K562 (cell line): ENCODE data around the gene GRIN1. TPM values are rescaled to one million over a fixed set of nuclear protein-coding genes. Genes with fewer than 3 reads are reported as not detected.
A peak's percentile ranks its signal among the peaks of the same experiment; 100 is the strongest.

Source experiments
- ARID3B ChIP-seq: fragments of 250-450 bp; sonication (Bioruptor Pico); IDR thresholded peaks from 2 replicates; pipeline ENCODE4 v1.4.0; 2020; ENCODE audit warnings: borderline replicate concordance
- CCNT2 ChIP-seq: IDR thresholded peaks from 2 replicates; pipeline ENCODE4 v1.6.1; 2011; ENCODE audit warnings: borderline replicate concordance, low read depth, mild to moderate bottlenecking, moderate library complexity, mixed read lengths, low read length; ENCODE audit not compliant: insufficient read length; ENCODE audit errors: extremely low read depth
- JUND ChIP-seq, 2 experiments: IDR thresholded peaks; 2 replicates in 1 of 2; 3 replicates in 1 of 2; pipeline ENCODE4 v1.6.1; 2011; ENCODE audit warnings: borderline replicate concordance in 2 of 2, low read depth in 2 of 2, low read length in 2 of 2, improper control_type of control experiment in 1 of 2, missing biosample characterization in 1 of 2, missing genetic modification characterization in 1 of 2, missing genetic modification reagents in 1 of 2
- MYNN ChIP-seq, 2 experiments: sonication (generic); formaldehyde crosslinking in 1 of 2; IDR thresholded peaks; 2 replicates each; pipeline versions ENCODE4 v1.5.0 to v1.6.1; 2016 to 2020; ENCODE audit warnings: antibody characterized with exemption in 1 of 2, missing genetic modification reagents in 1 of 2
- NR2C2 ChIP-seq, 2 experiments: fragments of 200-800 bp in 1 of 2; sonication (Bioruptor generic) in 1 of 2; sonication (generic) in 1 of 2; formaldehyde crosslinking in 1 of 2; IDR thresholded peaks; 2 replicates each; pipeline versions ENCODE4 v1.6.1 to v1.8.0; 2016 to 2022; ENCODE audit warnings: mild to moderate bottlenecking in 1 of 2, missing compliant biosample characterization in 1 of 2, missing genetic modification characterization in 1 of 2, missing genetic modification reagents in 1 of 2
- STAG1 ChIP-seq: sonication (generic); formaldehyde crosslinking; IDR thresholded peaks from 2 replicates; pipeline ENCODE4 v1.5.0; 2020; ENCODE audit warnings: missing genetic modification reagents, borderline replicate concordance
- TFAP4 ChIP-seq: sonication (generic); formaldehyde crosslinking; IDR thresholded peaks from 2 replicates; pipeline ENCODE4 v1.8.0; 2022; ENCODE audit warnings: missing genetic modification reagents, mild to moderate bottlenecking, moderate library complexity, borderline replicate concordance
- YY1 ChIP-seq, 3 experiments: IDR thresholded peaks; 2 replicates each; pipeline ENCODE4 v1.6.1; 2011; ENCODE audit warnings: low read length in 2 of 3, mild to moderate bottlenecking in 2 of 3, moderate library complexity in 2 of 3, borderline replicate concordance in 1 of 3, control low read depth in 1 of 3, low read depth in 1 of 3; ENCODE audit not compliant: insufficient read depth in 3 of 3, insufficient replicate concordance in 2 of 3, control insufficient read depth in 1 of 3, insufficient read length in 1 of 3; ENCODE audit errors: extremely low read depth in 1 of 3
- ZBTB26 ChIP-seq: fragments of 450-650 bp; formaldehyde crosslinking; IDR thresholded peaks from 2 replicates; pipeline ENCODE4 v1.4.0; 2022; ENCODE audit warnings: missing genetic modification characterization
- ZNF57 ChIP-seq: fragments of 450-650 bp; formaldehyde crosslinking; IDR thresholded peaks from 2 replicates; pipeline ENCODE4 v1.4.0; 2020; ENCODE audit warnings: mild to moderate bottlenecking, moderate library complexity
- polyA plus RNA-seq, 8 experiments: library from polyadenylated mRNA; depleted of rRNA in 4 of 8; stranded (reverse) in 5 of 8; unstranded in 3 of 8; fragments of >200 nt; fragmentation: Nextera tagmentation in 2 of 8; fragmentation: Illumina TruSeq in 1 of 8; extraction: Ambion mirVana in 2 of 8; extraction: Trizol in 1 of 8; gene quantifications; 2 replicates each; pipeline versions ENCODE4 v1.2.1 to v1.2.3, GENCODE V29; 2011 to 2014; ENCODE audit warnings: inconsistent platforms in 1 of 8, missing spikeins in 1 of 8
- total RNA-seq, 7 experiments: library from RNA; depleted of rRNA in 6 of 7; stranded (reverse); fragments of >200 nt in 6 of 7; fragmentation: Illumina TruSeq in 2 of 7; extraction: Trizol in 2 of 7; gene quantifications; 2 replicates each; pipeline versions ENCODE4 v1.2.1 to v1.2.3, GENCODE V29; 2011 to 2021; ENCODE audit warnings: low replicate concordance in 1 of 7

The GRIN1 gene
- total and polyA plus RNA-seq, 9 of the 15 experiments (the other 6 are each of a cell fraction or from before 2014, with no cell fraction given): 0.03 to 0.35 (median 0.16) TPM; not detected in 6

- peak; percentile 54; the same call in 1 of the 2 replicates for TF ChIP-seq TFAP4
- TF ChIP-seq STAG1 (CRISPR knock-in tag): 0 out of 2 replicates have a peak, but pooled peaks have one; percentile 11
- no peak for TF ChIP-seq ZBTB26 (CRISPR knock-in tag)
- 0 out of 2 replicates have a peak, but pooled peaks have one; percentile 27 for TF ChIP-seq NR2C2 (CRISPR knock-in tag; IDR thresholded peaks at IDR 0.05)
- TF ChIP-seq NR2C2 (tag; IDR thresholded peaks at IDR 0.05): peak; percentile 73; the same call in 1 of the 2 replicates
- TF ChIP-seq YY1 (IDR thresholded peaks at IDR 0.05; ENCODE audit: borderline replicate concordance in 1 of 3, control insufficient read depth in 1 of 3, extremely low read depth in 1 of 3, insufficient read depth in 3 of 3, insufficient read length in 1 of 3, insufficient replicate concordance in 2 of 3, low read depth in 1 of 3, low read length in 2 of 3): peak; percentile 66 to 96 (median 93)
- 0 out of 2 replicates have a peak, but pooled peaks have one; percentile 23 for TF ChIP-seq ARID3B (CRISPR knock-in tag)
- TF ChIP-seq MYNN (IDR thresholded peaks at IDR 0.05): 0 out of 2 replicates have a peak, but pooled peaks have one; percentile 29
- no peak for TF ChIP-seq MYNN (CRISPR knock-in tag; IDR thresholded peaks at IDR 0.05)
- TF ChIP-seq ZNF57 (CRISPR knock-in tag): no peak
- 0 out of 2 replicates have a peak, but pooled peaks have one; percentile 44 for TF ChIP-seq JUND (IDR thresholded peaks at IDR 0.05; ENCODE audit: borderline replicate concordance, low read depth, low read length)
- TF ChIP-seq JUND (tag; IDR thresholded peaks at IDR 0.05; ENCODE audit: borderline replicate concordance, low read depth, low read length): no peak
- TF ChIP-seq CCNT2: peak; percentile 56
These were observed 66.4 kb downstream of the GRIN1 start, which contains the start of the genes NDOR1 and TMEM203 (continued) for GRCh38 chr9:137205126-137206069.
